H1 (cell line): ENCODE results near the gene MLC1. TPM values are rescaled to one million over a fixed set of nuclear protein-coding genes. Genes with fewer than 3 reads are reported as not detected.

ENCODE experiments used
- CTCF ChIA-PET: fragments of 300-600 bp; sonication (Branson Sonifier 250); formaldehyde crosslinking; loops from one replicate; lab custom pipeline; 2021; ENCODE audit not compliant: partially characterized antibody; lab: Charles Lee
- POLR2A ChIA-PET: fragments of 300-600 bp; sonication (Branson Sonifier 250); formaldehyde crosslinking; loops from one replicate; lab custom pipeline; 2021; ENCODE audit warnings: inconsistent platforms; ENCODE audit not compliant: partially characterized antibody; lab: Charles Lee
- DNase-seq, 2 experiments: peaks; one replicate each; pipeline versions ENCODE4 v3.0.0 to v3.0.0-alpha.2; 2010 to 2022; ENCODE audit warnings: low spot score in 2 of 2, low read depth in 1 of 2, mixed read lengths in 1 of 2
- FAIRE-seq: peaks from 2 replicates; lab custom pipeline; 2011; peaks lifted over from hg19 to GRCh38; lab: Jason Lieb, UNC
- H2AFZ ChIP-seq: 2 replicates; pipeline ENCODE4 v1.8.1; 2012; ENCODE audit warnings: low read length, inconsistent platforms
- H2AK5ac ChIP-seq: 2 replicates; pipeline ENCODE4 v1.6.1; 2013; ENCODE audit warnings: low read depth, low read length
- H2BK120ac ChIP-seq: replicated peaks from 2 replicates; pipeline ENCODE3; 2013; ENCODE audit warnings: low read depth, low read length, inconsistent platforms
- H2BK12ac ChIP-seq: 2 replicates; pipeline ENCODE4 v1.6.1; 2013; ENCODE audit warnings: low read depth, low read length
- H2BK15ac ChIP-seq: 2 replicates; pipeline ENCODE4 v1.6.1; 2013; ENCODE audit warnings: low read length
- H2BK20ac ChIP-seq: 2 replicates; pipeline ENCODE4 v1.6.1; 2013; ENCODE audit warnings: low read length
- H2BK5ac ChIP-seq: 2 replicates; pipeline ENCODE4 v1.6.1; 2013; ENCODE audit warnings: low read depth, low read length
- H3K14ac ChIP-seq: 2 replicates; pipeline ENCODE4 v1.6.1; 2013; ENCODE audit warnings: inconsistent platforms; ENCODE audit not compliant: insufficient read length
- H3K18ac ChIP-seq: 2 replicates; pipeline ENCODE4 v1.6.1; 2013; ENCODE audit warnings: low read length; ENCODE audit errors: extremely low read depth
- H3K23ac ChIP-seq: 2 replicates; pipeline ENCODE4 v1.6.1; 2013; ENCODE audit warnings: inconsistent platforms; ENCODE audit not compliant: insufficient read length
- H3K23me2 ChIP-seq: 2 replicates; pipeline ENCODE4 v1.6.1; 2013; ENCODE audit warnings: low read depth, low read length
- H3K27ac ChIP-seq: 2 replicates; pipeline ENCODE4 v1.6.1; 2011; ENCODE audit warnings: low read depth, low read length, inconsistent platforms
- H3K27me3 ChIP-seq, 4 experiments: replicated peaks in 1 of 4; 1 replicate in 1 of 4; 2 replicates in 3 of 4; pipeline versions ENCODE4 v1.6.1 to v1.8.1; 2011 to 2013; ENCODE audit warnings: low read length in 3 of 4, mild to moderate bottlenecking in 3 of 4, inconsistent platforms in 2 of 4, mixed read lengths in 2 of 4, moderate library complexity in 1 of 4; ENCODE audit not compliant: control insufficient read depth in 3 of 4, insufficient read depth in 3 of 4; ENCODE audit errors: extremely low read depth in 1 of 4
- H3K36me3 ChIP-seq, 4 experiments: 2 replicates each; pipeline versions ENCODE4 v1.6.1 to v1.8.1; 2011 to 2013; ENCODE audit warnings: mild to moderate bottlenecking in 4 of 4, low read length in 3 of 4, moderate library complexity in 2 of 4, control low read depth in 1 of 4, inconsistent platforms in 1 of 4; ENCODE audit not compliant: insufficient read depth in 4 of 4, control insufficient read depth in 2 of 4
- H3K4ac ChIP-seq: replicated peaks from 2 replicates; pipeline ENCODE3; 2013; ENCODE audit warnings: low read length, low read depth, mixed read lengths, inconsistent platforms; ENCODE audit not compliant: insufficient read length
- H3K4me1 ChIP-seq, 4 experiments: replicated peaks in 1 of 4; 1 replicate in 1 of 4; 2 replicates in 3 of 4; pipeline versions ENCODE4 v1.6.1 to v1.8.1; 2011 to 2013; ENCODE audit warnings: low read length in 3 of 4, inconsistent platforms in 2 of 4, mixed read lengths in 1 of 4; ENCODE audit not compliant: insufficient read depth in 4 of 4, control insufficient read depth in 3 of 4
- H3K4me2 ChIP-seq, 2 experiments: 2 replicates each; pipeline versions ENCODE4 v1.6.1 to v1.8.1; 2011 to 2013; ENCODE audit warnings: low read depth in 2 of 2, low read length in 2 of 2, control low read depth in 1 of 2, inconsistent platforms in 1 of 2, mild to moderate bottlenecking in 1 of 2; ENCODE audit not compliant: insufficient read depth in 1 of 2
- H3K4me3 ChIP-seq, 4 experiments: fragments of 200-600, 300-600 bp in 1 of 4; sonication (generic), shearing (Covaris generic), sonication (Bioruptor Twin) in 1 of 4; 2 replicates each; pipeline versions ENCODE4 v1.5.1 to v1.8.1; 2011 to 2016; ENCODE audit warnings: low read length in 4 of 4, low read depth in 3 of 4, control low read depth in 2 of 4, inconsistent platforms in 2 of 4, mild to moderate bottlenecking in 2 of 4, mixed read lengths in 1 of 4, moderate library complexity in 1 of 4; ENCODE audit not compliant: insufficient read depth in 2 of 4; ENCODE audit errors: extremely low read depth in 1 of 4
- H3K56ac ChIP-seq: replicated peaks from 2 replicates; pipeline ENCODE3; 2013; ENCODE audit warnings: low read depth, mild to moderate bottlenecking, mixed read lengths, low read length, inconsistent platforms; ENCODE audit not compliant: insufficient read length
- H3K79me1 ChIP-seq: 2 replicates; pipeline ENCODE4 v1.6.1; 2013; ENCODE audit warnings: low read depth, low read length, control low read depth
- H3K79me2 ChIP-seq, 2 experiments: 2 replicates each; pipeline versions ENCODE4 v1.6.1 to v1.8.1; 2012 to 2013; ENCODE audit warnings: low read length in 2 of 2, mild to moderate bottlenecking in 2 of 2, inconsistent platforms in 1 of 2; ENCODE audit not compliant: insufficient read depth in 2 of 2, control insufficient read depth in 1 of 2
- H3K9ac ChIP-seq, 4 experiments: replicated peaks in 1 of 4; 1 replicate in 1 of 4; 2 replicates in 3 of 4; pipeline versions ENCODE4 v1.6.1 to v1.8.1; 2011 to 2013; ENCODE audit warnings: low read depth in 3 of 4, low read length in 3 of 4, control low read depth in 2 of 4, mild to moderate bottlenecking in 2 of 4, moderate library complexity in 2 of 4, inconsistent platforms in 1 of 4; ENCODE audit errors: extremely low read depth in 1 of 4
- H3K9me3 ChIP-seq, 2 experiments: 2 replicates each; pipeline versions ENCODE4 v1.6.1 to v1.8.1; 2012 to 2013; ENCODE audit warnings: mild to moderate bottlenecking in 2 of 2, moderate library complexity in 2 of 2, control low read depth in 1 of 2, inconsistent platforms in 1 of 2, low read depth in 1 of 2, low read length in 1 of 2, mixed read lengths in 1 of 2; ENCODE audit not compliant: insufficient read depth in 2 of 2
- H4K20me1 ChIP-seq, 2 experiments: replicated peaks in 1 of 2; 2 replicates each; pipeline versions ENCODE3 to v1.8.1; 2011 to 2013; ENCODE audit warnings: inconsistent platforms in 2 of 2, low read length in 2 of 2, mild to moderate bottlenecking in 1 of 2; ENCODE audit not compliant: insufficient read depth in 2 of 2, control insufficient read depth in 1 of 2
- H4K5ac ChIP-seq: 2 replicates; pipeline ENCODE4 v1.6.1; 2013; ENCODE audit warnings: low read length, low read depth, mixed read lengths, inconsistent platforms; ENCODE audit not compliant: insufficient read length
- H4K8ac ChIP-seq: 2 replicates; pipeline ENCODE4 v1.8.0; 2013; ENCODE audit warnings: mild to moderate bottlenecking, moderate library complexity, low read length, inconsistent platforms; ENCODE audit not compliant: insufficient read depth; ENCODE audit errors: extremely low read depth
- H4K91ac ChIP-seq: replicated peaks from 2 replicates; pipeline ENCODE3; 2013; ENCODE audit warnings: low read length, mixed read lengths, inconsistent platforms; ENCODE audit not compliant: insufficient read length
- CTCF ChIP-seq, 3 experiments: IDR thresholded peaks; 1 replicate in 2 of 3; 2 replicates in 1 of 3; pipeline versions ENCODE4 v1.5.1 to v1.6.1; 2011; ENCODE audit warnings: low read length in 3 of 3, mild to moderate bottlenecking in 3 of 3, inconsistent platforms in 2 of 3, low read depth in 1 of 3, moderate library complexity in 1 of 3; ENCODE audit not compliant: insufficient read depth in 1 of 3; ENCODE audit errors: control extremely low read depth in 1 of 3
- EP300 ChIP-seq, 2 experiments: IDR thresholded peaks; 1 replicate in 1 of 2; 2 replicates in 1 of 2; pipeline ENCODE4 v1.6.1; 2011 to 2012; ENCODE audit warnings: low read depth in 2 of 2, low read length in 2 of 2, mild to moderate bottlenecking in 2 of 2, borderline replicate concordance in 1 of 2, inconsistent platforms in 1 of 2, moderate library complexity in 1 of 2
- GABPA ChIP-seq: IDR thresholded peaks from 2 replicates; pipeline ENCODE4 v1.6.1; 2011; ENCODE audit warnings: mild to moderate bottlenecking, low read length, moderate library complexity, borderline replicate concordance; ENCODE audit not compliant: insufficient read depth
- GTF2F1 ChIP-seq: IDR thresholded peaks from 2 replicates; pipeline ENCODE4 v1.6.1; 2012; ENCODE audit warnings: low read depth, low read length, improper control_type of control experiment, borderline replicate concordance
- JUND ChIP-seq: IDR thresholded peaks from 2 replicates; pipeline ENCODE4 v1.6.1; 2011; ENCODE audit warnings: mild to moderate bottlenecking, improper control_type of control experiment, low read length
- MAFK ChIP-seq: IDR thresholded peaks from 2 replicates; pipeline ENCODE4 v1.6.1; 2012; ENCODE audit warnings: low read depth, mild to moderate bottlenecking, improper control_type of control experiment, low read length
- RXRA ChIP-seq: IDR thresholded peaks from 2 replicates; pipeline ENCODE4 v1.6.1; 2011; ENCODE audit warnings: low read depth, mild to moderate bottlenecking, low read length, moderate library complexity; ENCODE audit not compliant: insufficient read depth
- WGBS, 2 experiments: shearing (Covaris generic) in 1 of 2; methylation state at CpG; one replicate each; pipeline versions ENCODE4 v1.1.6 to v1.1.7; 2013 to 2015; ENCODE audit warnings: low lambda C conversion rate in 2 of 2, mixed read lengths in 2 of 2, inconsistent platforms in 1 of 2, low coverage in 1 of 2, missing lambda C conversion rate in 1 of 2; ENCODE audit not compliant: insufficient replicate concordance in 2 of 2, insufficient coverage in 1 of 2, insufficient read length in 1 of 2; ENCODE audit errors: extremely low coverage in 1 of 2, missing lambda C conversion rate in 1 of 2; 5-methylcytosine and 5-hydroxymethylcytosine counted together
- polyA plus RNA-seq, 7 experiments: library from polyadenylated mRNA; depleted of rRNA in 3 of 7; stranded (reverse) in 5 of 7; unstranded in 2 of 7; fragments of >200 nt in 5 of 7; fragments of 200-250 nt in 2 of 7; gene quantifications; 1 replicate in 5 of 7; 2 replicates in 1 of 7; 4 replicates in 1 of 7; pipeline versions ENCODE4 v1.2.1 to v1.2.3, GENCODE V29; 2011 to 2013; ENCODE audit warnings: missing spikeins in 2 of 7, mixed read lengths in 2 of 7
- total RNA-seq: library from RNA; stranded (reverse); fragmentation: NEBNext Ultra II Directional; extraction: Animal tissue kit (Norgen Biotek cat#: 25700); gene quantifications from 2 replicates; pipeline ENCODE4 v1.2.1, GENCODE V29; 2021

Gene MLC1
- total and polyA plus RNA-seq, 2 of the 8 experiments (the other 6 are each of a cell fraction or from before 2014, with no cell fraction given): 0.20 TPM; not detected in 1

DNA sequence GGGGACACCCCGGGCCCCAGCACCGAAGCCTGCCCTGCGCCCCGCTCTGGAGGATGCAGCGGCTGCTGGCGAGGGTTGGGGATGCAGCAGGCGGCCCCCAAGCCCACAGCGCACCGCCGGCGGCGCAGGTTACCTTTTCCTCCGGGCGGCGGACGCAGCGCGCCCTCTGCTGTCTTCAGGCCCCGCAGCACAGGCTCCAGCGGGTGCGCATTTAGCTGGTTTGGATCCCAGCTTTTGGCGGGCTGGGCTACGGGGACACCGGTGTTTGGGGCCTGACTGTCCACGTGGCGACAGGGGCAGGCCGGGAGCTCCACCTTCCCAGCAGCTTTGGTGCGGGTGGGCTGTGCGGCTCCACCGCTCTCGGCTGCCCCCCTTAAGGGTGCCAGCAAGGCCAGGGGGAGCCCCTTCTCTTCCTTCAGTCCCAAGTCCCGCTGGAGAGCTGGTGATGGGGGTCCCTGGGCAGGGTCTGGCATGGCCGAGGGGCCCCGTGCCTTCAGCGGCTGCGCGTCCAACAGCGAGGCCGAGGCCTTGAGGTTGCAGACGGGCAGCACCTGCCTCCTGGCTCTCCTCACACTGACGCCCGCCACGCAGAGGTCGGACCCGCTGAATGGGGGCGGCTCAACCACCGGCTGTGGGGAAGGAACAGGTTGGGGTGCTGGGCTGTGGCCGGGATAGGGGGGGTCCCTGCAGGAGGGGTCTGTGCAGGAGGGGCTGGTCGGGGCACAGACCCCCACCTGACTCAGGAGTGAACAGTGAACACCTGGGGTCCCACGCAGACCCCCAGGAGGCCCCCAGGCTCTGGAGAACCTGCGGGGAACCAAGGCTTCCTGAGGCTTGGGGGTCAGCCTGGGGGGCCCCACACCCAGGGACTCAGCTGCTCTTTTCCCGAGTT lies 54.7 kb downstream of the MLC1 start:
- no peaks in the 10 kb centered on the region for H3K79me2 ChIP-seq
- CTCF ChIA-PET: interaction anchor here (0.7 to 3.9 kb wide), 40 partner anchors 11 to 263 kb away, joined by 3 to 54 read pairs (median 4); partner anchors contain the start of gene IL17REL
- H3K23me2 ChIP-seq: peaks cover 2% of the 10 kb centered on the region; the same call in 1 of the 2 replicates
- FAIRE-seq (no peak), DNase-seq (peak; percentile 57 to 92)
- peaks cover 2 to 24% (median 11%) of the 10 kb centered on the region in 4 experiments; a peak in 6 of 7 replicates for H3K27me3 ChIP-seq
- H3K4ac ChIP-seq: no peak overlapping the region
- no peak overlapping the region; the same call in 1 of the 2 replicates for H3K18ac ChIP-seq
- H3K4me2 ChIP-seq: peak overlapping the region in 1 of 2 experiments; percentile 60; a peak in 2 of 4 replicates
- peaks cover 0 to 3% (median 0%) of the 10 kb centered on the region in 4 experiments; a peak in 2 of 7 replicates for H3K4me1 ChIP-seq
- no peaks in the 10 kb centered on the region for H3K9me3 ChIP-seq
- peak overlapping the region in 1 of 4 experiments; percentile 51; a peak in 2 of 8 replicates for H3K4me3 ChIP-seq
- no peak overlapping the region for H2BK15ac ChIP-seq
- peak overlapping the region; percentile 80; the same call in 1 of the 2 replicates for H4K8ac ChIP-seq
- POLR2A ChIA-PET: interaction anchor here (1.3 to 2.1 kb wide), 6 partner anchors 12 to 140 kb away, joined by 3 to 7 read pairs (median 4); partner anchors contain the start of gene PANX2
- no peak overlapping the region for H2BK120ac ChIP-seq
- no peaks in the 10 kb centered on the region for H4K20me1 ChIP-seq
- H4K91ac ChIP-seq: peak overlapping the region; percentile 88
- peak overlapping the region; percentile 5 for H4K5ac ChIP-seq
- H2BK20ac ChIP-seq: no peak overlapping the region
- no peak overlapping the region for H3K23ac ChIP-seq
- no peak overlapping the region for H3K9ac ChIP-seq
- no peaks in the 10 kb centered on the region for H3K79me1 ChIP-seq
- H2BK5ac ChIP-seq: no peak overlapping the region
- H2AFZ ChIP-seq: no peak overlapping the region
- no peaks in the 10 kb centered on the region for H3K36me3 ChIP-seq
- H3K56ac ChIP-seq: no peak overlapping the region
- H2BK12ac ChIP-seq: peak overlapping the region; percentile 60; the same call in 1 of the 2 replicates
- H3K27ac ChIP-seq: no peak overlapping the region
- 31% methylated on average over 50 of the region's 52 CpGs; no CpG with 5 or more reads in 1 of the 2 experiments for WGBS, 2 experiments
- no peak overlapping the region for H3K14ac ChIP-seq
- no peak overlapping the region for H2AK5ac ChIP-seq
- TF ChIP-seq CTCF (IDR thresholded peaks at IDR 0.05; ENCODE audit: control extremely low read depth in 1 of 3, insufficient read depth in 1 of 3, low read depth in 1 of 3, low read length in 3 of 3) (peak; percentile 90 to 98 (median 92)), EP300 (IDR thresholded peaks at IDR 0.05; ENCODE audit: borderline replicate concordance in 1 of 2, low read depth in 2 of 2, low read length in 2 of 2) (no peak), GABPA (peak; percentile 23; the same call in 1 of the 2 replicates), MAFK (no peak), GTF2F1 (no peak), RXRA (no peak), JUND (0 out of 2 replicates have a peak, but pooled peaks have one; percentile 20)
